Activated naive CD4-positive, alpha-beta T cell treated with anti-CD3 and anti-CD28 coated beads, Interleukin-2, amount 50 U/mL, for 72 hours (primary cell): ENCODE results near the gene ASCL5. TPM values are rescaled to one million over a fixed set of nuclear protein-coding genes. Genes with fewer than 3 reads are reported as not detected.
A peak's percentile ranks its signal among the peaks of the same experiment; 100 is the strongest.

Experiments
- ATAC-seq, 2 donors: fragments of 150-1000 bp; cut with Tn5 transposase; 2 replicates each; pipeline ENCODE4 v1.10.0; 2021; ENCODE audit warnings: mild to moderate bottlenecking in 2 of 2, moderate library complexity in 2 of 2
- DNase-seq, 2 donors: peaks; one replicate each; pipeline ENCODE4 v3.0.0; 2021 to 2022; ENCODE audit warnings: low spot score in 2 of 2
- H3K27ac Mint-ChIP-seq, 2 donors: one replicate each; pipeline ENCODE4 v1.8.0; 2022; ENCODE audit warnings: mild to moderate bottlenecking in 2 of 2, mixed read lengths in 2 of 2
- H3K36me3 Mint-ChIP-seq, 2 donors: one replicate each; pipeline ENCODE4 v1.8.0; 2022; ENCODE audit warnings: mixed read lengths in 2 of 2
- H3K9me3 Mint-ChIP-seq, 2 donors: one replicate each; pipeline ENCODE4 v1.8.0; 2022; ENCODE audit warnings: mixed read lengths in 2 of 2
- total RNA-seq, 2 donors: library from RNA; stranded (reverse); gene quantifications; one replicate each; pipeline ENCODE4 v1.2.3, GENCODE V29; 2022

The ASCL5 gene
- total RNA-seq, 2 donors from 2014 or later = 0.16 to 0.35 TPM

DNA sequence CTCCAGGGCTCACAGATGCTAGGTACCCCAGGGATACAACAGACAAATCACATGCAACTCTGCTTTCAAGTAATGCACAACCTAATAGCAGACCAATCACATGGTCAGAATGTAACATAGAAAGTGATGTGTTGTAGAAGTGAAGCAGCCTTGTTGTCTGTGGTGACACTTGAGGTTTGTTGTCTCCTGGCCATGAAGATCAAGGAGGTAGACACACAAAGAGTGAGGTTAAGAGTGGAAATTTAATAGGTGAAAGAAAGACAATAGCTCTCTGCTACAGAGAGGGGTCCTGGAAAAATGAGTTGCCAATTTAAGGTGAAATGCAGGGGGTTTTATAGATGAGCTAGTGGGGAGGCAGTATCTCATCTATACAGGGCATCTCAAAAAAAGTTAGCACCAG is 29.8 kb upstream of the ASCL5 start:
- H3K36me3 Mint-ChIP-seq = no peaks in the 10 kb centered on the region
- DNase-seq (no peak), ATAC-seq (no peak)
- no peaks in the 10 kb centered on the region for H3K9me3 Mint-ChIP-seq
- no peak overlapping the region for H3K27ac Mint-ChIP-seq

DNA sequence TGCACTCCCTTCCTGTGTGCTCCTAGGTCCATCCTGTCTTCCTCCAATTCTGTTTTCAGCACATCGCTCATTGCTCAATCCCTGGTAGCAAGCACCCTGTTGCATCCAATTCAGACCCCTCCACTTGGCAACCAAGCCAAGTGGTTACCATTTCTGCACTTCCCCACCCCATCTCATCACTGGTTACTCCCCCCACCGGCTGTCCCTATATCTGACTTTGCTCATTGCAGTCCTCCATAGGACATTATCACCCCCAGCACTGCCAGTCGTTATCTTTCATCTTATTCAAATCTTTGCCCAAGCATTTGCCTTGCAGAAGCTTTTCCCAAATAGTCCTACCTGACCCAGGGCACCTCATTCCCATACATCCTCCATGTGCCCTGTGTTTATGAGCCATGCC is 29.4 kb upstream of the ASCL5 start:
- ATAC-seq (no peak), DNase-seq (no peak)
- no peak overlapping the region for H3K27ac Mint-ChIP-seq
- H3K9me3 Mint-ChIP-seq = no peaks in the 10 kb centered on the region
- no peaks in the 10 kb centered on the region for H3K36me3 Mint-ChIP-seq

DNA sequence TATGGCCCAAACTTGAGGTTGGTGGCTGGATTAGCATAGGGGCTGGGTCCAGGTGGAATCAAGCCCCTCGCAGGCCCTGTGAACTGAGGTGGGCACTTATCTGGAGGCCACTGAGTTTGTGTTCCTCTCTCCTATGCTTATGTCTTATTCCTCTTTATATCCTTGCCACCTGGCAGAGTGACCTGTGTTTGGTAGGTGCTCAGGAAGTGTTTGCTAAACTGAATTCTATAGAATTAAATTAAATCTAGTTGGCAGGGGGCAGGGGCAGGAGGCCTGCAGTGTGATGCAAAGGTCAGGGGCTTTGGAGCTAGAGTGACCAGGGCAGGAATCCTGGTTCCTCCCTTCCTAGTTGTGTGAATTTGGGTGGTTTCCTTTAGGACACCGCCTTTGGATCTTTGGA is 28.4 kb upstream of the ASCL5 start:
- H3K36me3 Mint-ChIP-seq = no peaks in the 10 kb centered on the region
- no peak for DNase-seq
- H3K27ac Mint-ChIP-seq = no peak overlapping the region
- ATAC-seq = no peak
- H3K9me3 Mint-ChIP-seq = no peaks in the 10 kb centered on the region

DNA sequence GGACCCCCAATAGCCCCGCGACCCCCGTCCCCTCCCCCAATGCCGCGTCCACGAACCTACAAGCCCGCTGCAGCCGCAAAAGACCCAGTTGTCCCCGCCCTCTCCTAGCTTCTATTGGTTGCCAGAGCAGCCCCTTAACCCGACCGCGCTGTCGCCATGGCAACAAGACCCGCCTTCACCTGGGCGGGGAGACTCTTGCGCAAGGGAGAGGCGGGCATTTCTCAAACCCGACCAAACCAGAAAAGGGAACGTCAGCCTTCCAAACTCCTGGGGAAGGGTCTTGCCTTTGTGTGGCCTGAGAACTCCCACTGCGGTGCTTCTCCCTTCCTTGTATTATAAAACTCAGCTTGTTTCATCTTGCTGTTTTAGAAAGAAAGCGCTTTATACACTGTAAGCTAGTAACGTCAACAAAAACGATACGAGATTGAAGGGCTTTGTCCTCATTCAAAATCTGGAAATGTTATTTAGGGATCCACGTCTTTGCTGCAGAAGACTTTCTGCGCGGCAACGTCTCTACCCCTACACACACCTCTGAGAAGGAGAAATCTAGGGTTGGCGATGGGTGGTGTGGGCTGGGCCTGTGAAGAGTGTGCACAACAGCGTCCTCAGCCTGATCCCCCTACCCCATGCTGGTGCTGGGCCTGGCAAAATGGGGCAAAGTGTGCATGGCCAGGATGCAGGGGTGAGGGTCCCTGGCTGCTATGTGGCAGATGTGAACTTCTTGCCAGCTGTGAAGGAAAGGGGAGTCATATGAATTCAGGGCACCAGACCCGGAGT is 27.6 kb upstream of the ASCL5 start, which contains the start of gene TMEM9:
TSS of gene TMEM9 (minus strand) at position 86 of the 777 bp plus-strand sequence. CDS start 551 bp downstream, outside the sequence.
- Mint-ChIP-seq H3K36me3 (no peaks in the 10 kb centered on the region), H3K27ac (peak within 1 kb of the TSS; percentile 72 to 97), H3K9me3 (no peaks in the 10 kb centered on the region)
- DNase-seq (peak; percentile 93 to 100), ATAC-seq (peak; percentile 91 to 96)

DNA sequence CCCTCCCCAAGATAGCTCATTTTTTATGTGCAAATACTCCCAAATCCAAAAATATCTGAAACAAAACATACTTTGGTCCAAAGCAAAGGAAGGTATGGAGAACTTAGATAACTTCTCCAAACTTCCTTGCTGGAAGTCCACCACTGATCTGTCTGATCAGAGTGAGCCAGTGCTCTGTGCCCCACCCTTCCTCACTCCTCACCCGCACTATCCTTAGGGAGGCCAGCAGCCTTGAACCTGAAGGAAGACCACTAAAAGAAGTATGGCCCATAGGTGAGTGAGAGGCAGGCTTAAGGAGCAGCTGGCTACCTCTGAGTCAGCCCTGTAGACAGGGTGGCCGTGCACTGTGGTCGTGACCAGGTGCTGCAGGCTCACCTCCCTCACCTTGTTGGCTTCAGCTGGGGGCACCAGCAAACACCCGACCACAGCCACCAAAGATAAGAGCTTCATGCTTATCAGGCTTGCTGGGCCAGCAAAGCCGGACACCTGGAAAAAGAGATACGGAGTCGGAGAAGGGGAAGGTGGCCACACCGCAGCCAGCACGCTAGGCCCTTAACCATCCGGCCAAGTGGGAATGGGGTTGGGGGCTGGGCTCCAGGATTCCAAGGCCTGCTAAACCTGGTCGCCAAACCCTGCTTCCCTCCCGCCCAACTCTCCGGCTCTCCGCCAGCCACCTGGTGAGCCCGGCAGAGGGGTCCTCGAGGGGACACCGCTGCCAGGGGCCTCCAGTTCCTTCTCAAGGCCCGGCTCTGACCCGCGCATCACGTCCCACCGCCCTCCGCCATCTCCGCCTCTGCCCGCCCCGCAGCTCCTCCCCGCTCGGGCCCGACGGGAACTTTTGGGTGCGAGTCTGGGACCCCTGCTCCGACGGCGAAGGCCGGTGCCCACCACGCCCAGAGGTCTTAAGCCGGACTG is 26.7 kb upstream of the ASCL5 start:
- ATAC-seq (peak; percentile 79), DNase-seq (peak in 1 of 2 donors; percentile 13)
- H3K9me3 Mint-ChIP-seq = no peaks in the 10 kb centered on the region

DNA sequence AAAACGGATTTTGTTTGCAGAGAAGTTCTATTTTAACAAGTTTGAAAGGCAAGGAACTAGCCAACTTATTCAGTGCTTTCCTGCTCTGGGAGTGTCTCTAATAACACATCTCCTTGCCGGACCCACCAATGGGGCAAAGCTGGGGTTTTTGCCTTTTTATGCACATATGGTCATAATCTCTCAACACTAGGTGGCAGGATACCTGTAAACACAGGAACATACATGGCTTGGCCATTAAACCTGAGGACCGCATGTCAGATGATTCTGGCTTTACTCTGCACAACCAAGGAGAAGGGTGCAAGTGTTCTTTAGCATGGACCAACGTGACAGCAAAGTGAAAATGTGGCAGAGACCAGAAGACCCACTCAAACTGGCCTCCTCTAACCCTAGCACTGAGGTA is 22.4 kb upstream of the ASCL5 start:
- H3K27ac Mint-ChIP-seq = no peak overlapping the region
- no peak for ATAC-seq
- peak in 1 of 2 donors; percentile 35 for DNase-seq
- H3K9me3 Mint-ChIP-seq = no peaks in the 10 kb centered on the region
- no peaks in the 10 kb centered on the region for H3K36me3 Mint-ChIP-seq

More for the DNA sequence above, 26.7 kb upstream of the ASCL5 start:
- H3K27ac Mint-ChIP-seq = peak overlapping the region; percentile 72 to 97
- H3K36me3 Mint-ChIP-seq = no peaks in the 10 kb centered on the region

DNA sequence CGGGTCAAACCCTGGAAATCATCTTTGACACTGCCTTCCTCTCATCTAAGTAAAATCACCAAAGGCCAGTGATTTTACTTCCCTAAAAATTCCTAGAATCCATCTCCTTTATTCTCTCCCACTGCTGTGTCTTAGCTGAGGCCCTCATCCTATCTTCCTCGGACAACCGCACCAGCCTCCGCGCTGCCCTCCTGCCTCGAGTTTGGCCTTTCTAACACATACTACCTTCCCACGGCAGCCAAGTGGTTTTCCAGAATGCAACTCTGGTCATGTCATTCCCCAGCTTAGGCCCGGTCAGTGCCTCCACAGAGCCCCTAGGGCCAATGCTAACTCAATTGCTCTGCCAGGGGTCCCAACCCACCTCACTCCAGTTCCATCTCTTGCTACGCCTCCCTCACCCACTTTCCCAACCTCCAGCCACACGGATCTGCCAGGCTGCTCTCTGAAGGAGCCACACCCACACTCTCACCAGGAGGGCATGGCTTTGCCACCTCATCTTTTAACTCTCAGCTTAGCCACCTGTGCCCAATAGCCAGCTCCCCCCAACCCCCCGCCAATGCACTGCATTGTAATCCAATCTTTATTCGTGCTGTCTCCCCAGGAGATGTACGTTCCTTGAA is 20.5 kb upstream of the ASCL5 start:
- ATAC-seq = no peak
- H3K27ac Mint-ChIP-seq = peak overlapping the region in 1 of 2 donors; percentile 63
- DNase-seq = peak in 1 of 2 donors; percentile 35
- H3K36me3 Mint-ChIP-seq = no peaks in the 10 kb centered on the region
- H3K9me3 Mint-ChIP-seq = no peaks in the 10 kb centered on the region

DNA sequence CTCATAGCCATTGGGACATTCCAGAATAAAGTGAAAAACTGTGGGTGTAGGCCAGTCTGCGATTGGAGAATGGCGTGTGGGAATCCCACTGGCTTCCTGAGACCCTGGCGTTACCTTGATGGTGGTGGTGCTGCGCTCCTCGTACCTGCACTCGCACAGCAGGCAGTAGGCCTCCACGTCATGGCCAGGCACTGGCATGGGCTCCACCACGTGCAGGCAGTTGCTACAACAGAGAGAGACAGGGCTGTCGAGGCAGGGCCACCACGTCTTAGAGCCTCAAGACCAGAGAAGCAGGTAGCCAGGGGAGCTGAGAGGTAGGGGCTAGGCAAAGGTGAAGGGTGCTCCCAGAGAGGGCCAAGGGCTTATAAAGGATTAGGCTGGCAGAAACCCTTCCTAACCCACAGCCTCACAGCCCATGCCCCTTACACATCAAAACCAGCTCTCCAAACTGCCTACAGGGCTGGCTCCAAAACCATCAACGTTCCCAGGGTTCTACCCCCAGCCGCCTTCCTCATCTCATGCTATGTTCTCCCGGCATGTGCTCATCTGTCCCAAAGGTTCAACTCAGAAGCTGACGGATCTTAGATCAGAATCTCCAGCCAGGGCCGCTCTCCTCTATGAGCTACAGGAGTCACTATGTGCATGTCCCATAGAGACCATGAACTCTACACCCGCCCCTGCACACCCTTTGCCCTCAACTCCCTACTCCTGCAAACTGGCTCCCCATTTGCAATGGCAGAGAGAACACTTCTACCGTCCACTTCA is 19.8 kb upstream of the ASCL5 start:
- Mint-ChIP-seq H3K9me3 (no peaks in the 10 kb centered on the region), H3K36me3 (no peaks in the 10 kb centered on the region), H3K27ac (no peak overlapping the region)
- ATAC-seq (no peak), DNase-seq (no peak)

DNA sequence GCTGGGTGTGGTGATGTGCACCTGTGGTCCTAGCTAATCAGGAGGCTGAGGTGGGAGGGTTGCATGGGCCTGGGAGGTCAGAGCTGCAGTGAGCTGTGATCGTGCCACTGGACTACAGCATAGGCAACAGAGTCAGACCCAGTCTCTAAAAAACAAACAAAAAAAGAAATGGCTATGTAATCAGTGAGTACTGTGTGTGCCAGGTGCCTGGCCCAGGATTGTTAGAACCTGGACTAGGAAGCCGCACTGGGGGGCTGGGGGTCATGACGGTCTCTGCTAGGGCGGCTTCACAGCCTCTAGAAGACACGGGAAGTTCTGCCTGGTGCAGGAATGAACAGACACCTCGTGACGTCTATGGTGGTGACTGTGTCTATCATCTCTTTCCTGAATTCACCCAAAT is 18.8 kb upstream of the ASCL5 start:
- H3K9me3 Mint-ChIP-seq = no peaks in the 10 kb centered on the region
- H3K27ac Mint-ChIP-seq = peak overlapping the region in 1 of 2 donors; percentile 22
- ATAC-seq (no peak), DNase-seq (no peak)
- H3K36me3 Mint-ChIP-seq = no peaks in the 10 kb centered on the region

DNA sequence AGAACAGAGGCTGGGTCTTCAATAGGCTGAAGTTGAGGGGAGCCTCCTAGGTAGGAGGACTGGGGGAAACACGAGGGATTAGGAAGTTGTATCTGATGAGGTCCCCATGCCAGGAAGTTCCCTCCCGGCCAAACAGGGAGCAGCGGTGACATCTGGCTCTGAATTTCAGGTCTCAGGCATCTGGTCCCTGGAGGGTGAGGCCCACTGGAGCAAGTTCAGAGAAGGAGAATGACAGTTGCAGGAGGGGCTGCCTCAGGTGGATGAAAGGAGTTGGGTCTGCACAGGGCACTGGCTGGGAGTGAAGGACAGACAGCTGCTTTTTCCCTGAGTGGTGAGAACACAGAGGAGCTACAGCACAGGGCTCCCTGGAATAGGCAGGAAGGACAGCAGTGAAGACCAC is 18.1 kb upstream of the ASCL5 start:
- Mint-ChIP-seq H3K9me3 (no peaks in the 10 kb centered on the region), H3K27ac (peak overlapping the region in 1 of 2 donors; percentile 22), H3K36me3 (no peaks in the 10 kb centered on the region)
- ATAC-seq = no peak
- no peak for DNase-seq

DNA sequence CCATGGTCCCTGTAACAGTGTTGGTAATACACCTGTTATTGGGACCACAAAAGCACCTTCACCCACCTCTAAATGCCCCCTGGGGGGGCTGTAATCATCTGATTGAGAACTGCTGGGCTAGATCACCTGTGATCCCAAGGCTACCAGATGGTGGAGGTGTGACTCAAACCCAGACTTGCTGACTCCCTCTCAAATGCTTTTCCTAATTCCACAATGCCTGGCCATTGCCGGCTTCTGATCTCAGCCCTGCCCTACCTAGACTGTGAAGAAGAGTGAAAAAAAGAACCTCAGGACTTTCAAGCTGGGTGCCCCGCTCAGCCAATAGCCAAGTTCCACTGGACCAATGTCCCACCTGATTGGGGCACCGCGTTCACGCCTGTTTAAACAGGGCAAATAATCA is 17.7 kb upstream of the ASCL5 start:
- no peak for DNase-seq
- no peaks in the 10 kb centered on the region for H3K36me3 Mint-ChIP-seq
- peak overlapping the region in 1 of 2 donors; percentile 22 for H3K27ac Mint-ChIP-seq
- no peaks in the 10 kb centered on the region for H3K9me3 Mint-ChIP-seq
- no peak for ATAC-seq

DNA sequence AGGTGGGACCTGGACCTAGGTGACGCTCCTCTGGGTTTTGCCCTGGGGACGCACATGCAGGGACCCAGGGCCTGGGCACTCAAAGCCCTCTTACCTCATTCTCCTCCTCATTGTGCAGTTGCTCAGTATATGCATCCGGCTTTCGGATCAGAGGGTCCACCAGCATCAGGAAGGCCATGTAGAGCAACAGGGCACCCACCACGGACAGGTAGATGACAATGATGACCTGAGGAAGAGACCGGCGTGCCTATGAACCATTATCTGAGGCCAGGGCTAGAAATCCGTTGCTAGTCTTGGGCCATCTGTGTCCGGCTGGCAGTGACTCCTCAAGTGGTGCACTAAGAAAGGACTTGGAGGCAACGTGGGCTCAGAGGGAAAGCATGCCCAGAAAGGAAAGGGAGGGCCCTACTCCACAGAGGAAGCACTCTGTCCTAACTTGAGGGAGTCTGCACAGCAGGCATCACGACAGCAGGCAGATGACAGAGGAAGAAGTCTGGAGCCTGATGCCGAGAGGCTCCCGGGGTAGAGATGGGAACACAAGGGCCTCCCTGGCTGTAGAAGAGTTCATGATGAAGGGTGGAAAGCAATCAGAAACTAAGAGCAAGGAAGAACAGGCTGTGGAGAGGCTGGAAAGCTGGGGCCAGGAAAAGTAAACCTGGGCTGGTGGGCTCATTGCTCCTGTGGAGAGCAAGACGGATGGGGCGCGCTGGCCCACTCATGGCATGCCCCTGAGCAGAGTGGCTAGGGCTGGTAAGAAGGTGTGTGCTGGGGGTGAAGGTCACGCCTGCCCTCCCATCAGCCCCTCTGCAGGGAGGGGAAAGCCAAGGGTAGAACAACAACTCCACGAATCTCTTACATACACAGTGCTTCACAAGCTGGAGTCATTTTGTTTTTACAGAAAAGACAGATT is 17.0 kb upstream of the ASCL5 start:
- Mint-ChIP-seq H3K9me3 (no peaks in the 10 kb centered on the region), H3K27ac (peak overlapping the region; percentile 18 to 47), H3K36me3 (no peaks in the 10 kb centered on the region)
- DNase-seq (no peak), ATAC-seq (no peak)

DNA sequence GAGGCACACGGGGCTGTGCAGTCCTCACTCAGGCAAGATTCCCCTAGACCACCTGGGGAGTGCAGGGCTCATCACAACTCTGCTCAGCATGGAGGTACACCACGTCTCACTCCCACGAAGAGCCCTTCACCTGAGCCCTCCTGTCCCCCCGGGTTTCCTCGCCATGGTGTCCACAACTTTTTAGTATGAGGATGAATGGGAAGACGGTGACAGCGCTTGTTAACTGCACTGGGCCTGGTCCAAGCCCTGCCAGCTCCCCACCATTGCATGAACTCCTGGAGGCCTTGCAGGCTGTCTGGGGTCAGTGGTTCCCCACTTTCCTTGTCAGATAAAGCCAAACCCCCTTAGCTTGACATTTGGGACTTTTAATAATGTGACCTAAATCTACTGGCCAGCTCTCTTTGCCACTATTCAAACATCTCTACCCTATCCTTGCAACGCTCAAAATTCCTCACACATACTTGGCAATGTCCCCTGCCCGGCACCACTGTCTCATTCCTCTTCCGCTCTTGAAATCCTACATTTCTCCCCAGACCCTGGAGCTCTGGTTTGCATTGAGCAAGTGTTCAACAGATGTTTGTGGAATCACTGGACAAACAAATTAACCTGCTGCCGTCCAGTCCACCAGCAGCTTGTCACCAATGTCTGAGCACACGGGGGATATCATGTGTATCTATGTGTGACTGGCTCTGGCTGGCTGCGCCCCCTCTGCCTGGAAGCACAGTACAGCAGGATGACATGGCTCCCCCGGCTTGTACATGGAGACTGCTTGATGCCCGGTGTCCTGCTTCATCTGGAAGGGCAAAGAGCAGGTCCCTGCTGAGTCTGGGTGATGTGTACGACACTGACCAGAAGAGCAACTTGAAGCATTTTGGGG is 16.1 kb upstream of the ASCL5 start:
- H3K27ac Mint-ChIP-seq = peak overlapping the region in 1 of 2 donors; percentile 26
- ATAC-seq = no peak
- H3K36me3 Mint-ChIP-seq = no peaks in the 10 kb centered on the region
- DNase-seq = no peak
- H3K9me3 Mint-ChIP-seq = no peaks in the 10 kb centered on the region

DNA sequence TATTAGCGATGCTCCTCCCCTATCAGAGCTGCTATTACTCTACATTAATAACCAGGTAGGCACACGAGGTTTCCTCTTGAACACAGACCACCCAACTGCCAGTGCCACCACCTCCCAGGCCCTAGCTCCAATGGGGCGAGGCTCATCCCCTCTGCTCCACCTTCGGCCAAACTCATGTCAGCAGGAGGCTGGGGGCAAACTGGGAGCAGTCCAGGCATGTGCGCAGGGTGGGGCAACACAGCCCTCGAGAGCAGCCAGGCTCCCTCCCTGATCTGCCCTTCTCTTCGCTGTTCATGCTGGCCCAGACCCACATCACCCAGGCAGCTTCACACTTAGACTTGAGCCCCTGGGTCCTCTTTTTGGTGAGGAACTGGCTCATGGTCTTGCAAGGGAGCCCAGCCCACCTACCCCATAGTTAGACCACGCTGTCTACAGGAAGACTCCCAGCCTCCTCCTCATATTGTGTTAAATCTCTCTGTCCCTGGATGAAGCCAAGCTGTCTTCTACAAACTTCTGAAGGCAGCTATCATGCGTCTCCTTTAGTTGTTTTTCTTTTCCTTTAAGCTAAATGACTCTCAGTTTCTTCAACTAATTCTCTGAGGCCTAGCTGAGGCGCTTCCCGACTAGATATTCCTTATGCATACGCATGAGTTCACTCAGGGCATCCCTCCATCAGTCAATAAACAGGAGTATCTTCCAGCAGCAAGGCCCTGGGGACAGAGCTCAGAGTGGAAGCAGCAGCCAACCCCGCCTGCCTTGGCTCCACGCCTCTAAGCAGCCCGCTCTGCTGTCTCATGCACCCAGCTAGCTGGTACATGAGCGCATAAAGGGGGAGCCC is 15.2 kb upstream of the ASCL5 start:
- H3K27ac Mint-ChIP-seq = peak overlapping the region; percentile 26 to 68

More for the DNA sequence above, 15.2 kb upstream of the ASCL5 start:
- DNase-seq (no peak), ATAC-seq (no peak)
- no peaks in the 10 kb centered on the region for H3K9me3 Mint-ChIP-seq
- no peaks in the 10 kb centered on the region for H3K36me3 Mint-ChIP-seq
